DLD1 (cell line): ENCODE data around the gene ST6GALNAC2.

Experiments
- in situ Hi-C: cut with HindIII; loops from 2 replicates; pipeline ENCODE4 v1.10.0; 2017; ENCODE audit warnings: low sequenced_read_pairs

The ST6GALNAC2 gene

DNA sequence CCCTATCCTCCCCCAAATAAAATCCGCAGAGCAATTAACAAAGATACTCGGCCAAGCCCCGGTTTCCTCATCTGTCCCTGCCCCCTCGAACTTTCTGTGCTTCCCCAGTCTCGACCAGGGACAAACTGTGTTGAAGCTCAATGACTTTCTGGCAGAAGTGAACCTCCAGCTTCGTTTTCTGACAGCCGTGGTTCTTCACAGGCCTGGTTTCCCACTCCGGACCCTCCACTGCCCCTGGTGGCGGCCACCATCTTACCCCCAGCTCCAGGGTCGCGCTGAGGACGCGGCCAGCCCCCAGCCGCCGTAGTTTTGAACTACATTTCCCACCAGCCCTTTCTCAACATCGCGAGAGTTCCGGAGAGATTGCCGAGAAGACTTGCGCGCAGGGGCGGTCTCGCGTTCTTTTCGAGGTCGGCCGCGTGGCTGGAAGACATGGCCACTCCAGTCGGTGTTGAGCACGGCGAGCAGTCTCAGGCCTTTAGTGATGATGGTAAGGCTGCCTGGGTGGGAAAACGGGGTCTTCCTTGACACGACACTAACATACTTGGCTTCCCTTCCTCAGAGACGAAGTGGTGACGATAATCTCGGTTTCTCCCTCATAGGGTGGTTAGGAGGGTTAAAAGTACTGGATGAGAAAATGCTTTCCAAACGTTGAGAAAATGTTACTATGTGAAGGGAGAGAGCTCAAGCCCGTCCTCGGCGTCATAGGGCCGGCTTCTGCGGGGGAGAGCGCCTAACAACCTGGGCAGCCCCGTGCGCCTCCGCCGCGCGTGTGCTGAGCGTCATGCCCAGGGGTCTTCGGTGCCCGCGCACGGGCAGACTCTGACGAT lies 28.1 kb downstream of the ST6GALNAC2 start:
- in situ Hi-C loops: no loop called here

GRCh38 chr17:76556765-76557367 lies 28.8 kb downstream of the ST6GALNAC2 start:
- in situ Hi-C loops: no loop called here

GRCh38 chr17:76554131-76554530 lies 31.5 kb downstream of the ST6GALNAC2 start:
- in situ Hi-C loops: no loop called here

DNA sequence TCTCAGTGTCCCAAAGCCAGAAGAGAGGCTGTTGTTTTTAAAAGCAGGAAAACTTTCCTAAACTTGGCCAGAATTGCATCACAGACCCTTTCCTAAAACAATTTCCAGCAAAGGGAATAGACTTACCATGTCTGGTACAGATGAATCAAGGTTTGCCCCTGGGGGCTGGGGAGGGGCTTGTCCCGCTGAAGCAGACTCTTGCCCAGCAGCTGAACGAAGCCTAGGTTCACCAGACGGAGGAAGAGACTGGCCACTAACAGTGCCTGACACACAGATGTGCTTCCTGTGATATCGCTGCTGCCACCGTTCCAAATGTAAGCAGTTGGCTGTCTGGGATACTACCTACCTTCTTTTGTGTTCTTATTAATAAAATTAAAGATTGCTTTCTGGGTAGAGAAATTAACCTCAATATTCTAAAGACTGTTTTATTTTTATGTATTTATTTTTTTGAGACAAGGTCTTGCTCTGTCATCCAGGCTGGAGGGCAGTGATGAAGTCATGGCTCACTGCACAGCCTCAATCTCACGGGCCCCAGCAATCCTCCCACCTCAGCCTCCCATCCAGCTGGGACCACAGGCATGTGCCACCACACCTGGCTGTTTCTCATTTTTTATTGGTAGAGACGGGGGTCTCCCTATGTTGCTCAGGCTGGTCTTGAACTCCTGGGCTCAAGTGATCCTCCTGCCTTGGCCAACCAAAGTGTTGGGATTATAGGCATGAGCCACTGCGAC lies 32.3 kb downstream of the ST6GALNAC2 start:
- in situ Hi-C loops: no loop called here

GRCh38 chr17:76551685-76552084 lies 34.0 kb downstream of the ST6GALNAC2 start:
- in situ Hi-C loops: no loop called here

- in situ Hi-C loops: no loop called here
Measured at GRCh38 chr17:76550712-76551615, 34.7 kb downstream of the ST6GALNAC2 start.

DNA sequence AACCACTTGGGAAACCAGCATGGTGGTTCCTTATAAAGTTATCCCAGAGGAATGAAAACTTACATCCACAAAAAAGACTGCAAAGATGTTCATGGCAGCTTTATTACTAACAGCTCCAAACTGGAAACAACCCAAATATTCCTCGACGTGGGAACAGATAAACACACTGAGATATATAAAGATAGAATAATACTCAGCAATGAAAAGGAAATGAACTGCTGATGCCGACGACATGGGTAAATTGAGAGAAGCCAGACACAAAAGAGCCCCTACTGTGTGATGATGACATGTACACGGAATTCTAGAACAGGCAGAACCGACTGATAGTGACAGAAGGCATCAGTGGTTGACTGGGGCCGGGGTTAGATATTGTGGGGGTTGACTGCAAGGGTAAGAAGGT lies 36.1 kb downstream of the ST6GALNAC2 start:
- in situ Hi-C loops: no loop called here

DNA sequence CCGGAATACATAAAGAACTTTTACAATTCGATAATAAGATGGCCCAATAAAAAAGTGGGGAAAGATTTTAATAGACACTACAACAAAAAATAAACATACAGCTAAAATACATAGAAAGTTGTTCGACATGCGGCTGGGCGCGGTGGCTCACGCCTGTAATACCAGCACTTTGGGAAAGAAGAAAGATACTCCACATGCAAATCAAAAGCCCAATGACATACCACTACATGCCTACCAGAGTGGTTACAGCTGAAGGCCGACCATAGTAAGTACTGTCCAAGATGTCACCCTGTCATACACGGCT lies 36.5 kb downstream of the ST6GALNAC2 start:
- in situ Hi-C loops: no loop called here

GRCh38 chr17:76548378-76549214 lies 37.1 kb downstream of the ST6GALNAC2 start:
- in situ Hi-C loops: no loop called here

DNA sequence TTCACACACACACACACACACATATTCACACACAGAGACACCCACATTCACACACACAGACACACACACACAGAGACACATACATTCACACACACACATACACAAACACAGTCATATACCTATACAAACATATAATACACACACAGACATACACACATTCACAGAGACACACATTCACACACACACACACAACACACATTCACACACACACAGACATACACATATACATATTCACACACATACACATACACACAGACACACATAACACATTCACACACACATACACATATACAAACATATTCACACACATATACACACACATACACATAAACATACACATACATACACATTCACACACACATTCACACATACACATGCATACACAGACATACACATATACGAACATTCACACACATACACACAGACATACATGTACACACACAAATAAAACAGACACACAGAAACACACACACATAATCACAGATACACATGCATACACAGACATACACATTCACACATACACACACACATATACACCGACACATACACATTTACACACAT lies 37.9 kb downstream of the ST6GALNAC2 start:
- in situ Hi-C loops: no loop called here

DNA sequence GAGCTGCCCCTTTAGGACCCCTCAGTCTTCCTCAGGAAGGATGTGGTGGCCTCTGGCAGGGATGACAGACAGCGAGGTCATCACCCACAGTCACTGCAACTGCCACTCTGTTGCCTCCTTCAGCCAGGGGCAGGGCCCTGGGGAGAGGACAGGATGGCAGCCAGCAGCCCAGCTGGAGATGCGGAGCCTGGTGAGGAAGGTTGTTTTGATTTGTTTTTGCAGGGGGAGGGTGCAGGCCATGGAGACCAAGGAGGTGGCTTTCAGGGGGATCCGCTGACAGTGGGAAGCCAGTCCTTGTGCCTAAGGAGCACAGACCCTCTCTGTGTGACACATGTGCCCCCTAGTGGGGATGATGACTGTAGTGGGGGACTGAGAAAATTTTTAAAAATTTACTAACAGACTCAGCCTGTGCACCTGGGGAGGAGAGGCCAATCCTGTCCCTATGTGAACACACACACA lies 38.4 kb downstream of the ST6GALNAC2 start:
- in situ Hi-C loops: no loop called here

GRCh38 chr17:76546556-76547182 lies 39.0 kb downstream of the ST6GALNAC2 start:
- in situ Hi-C loops: no loop called here

- in situ Hi-C loops: no loop called here
Measured at GRCh38 chr17:76545918-76546555, 39.6 kb downstream of the ST6GALNAC2 start.

- in situ Hi-C loops: no loop called here
Measured at GRCh38 chr17:76544546-76545365, 40.9 kb downstream of the ST6GALNAC2 start.

DNA sequence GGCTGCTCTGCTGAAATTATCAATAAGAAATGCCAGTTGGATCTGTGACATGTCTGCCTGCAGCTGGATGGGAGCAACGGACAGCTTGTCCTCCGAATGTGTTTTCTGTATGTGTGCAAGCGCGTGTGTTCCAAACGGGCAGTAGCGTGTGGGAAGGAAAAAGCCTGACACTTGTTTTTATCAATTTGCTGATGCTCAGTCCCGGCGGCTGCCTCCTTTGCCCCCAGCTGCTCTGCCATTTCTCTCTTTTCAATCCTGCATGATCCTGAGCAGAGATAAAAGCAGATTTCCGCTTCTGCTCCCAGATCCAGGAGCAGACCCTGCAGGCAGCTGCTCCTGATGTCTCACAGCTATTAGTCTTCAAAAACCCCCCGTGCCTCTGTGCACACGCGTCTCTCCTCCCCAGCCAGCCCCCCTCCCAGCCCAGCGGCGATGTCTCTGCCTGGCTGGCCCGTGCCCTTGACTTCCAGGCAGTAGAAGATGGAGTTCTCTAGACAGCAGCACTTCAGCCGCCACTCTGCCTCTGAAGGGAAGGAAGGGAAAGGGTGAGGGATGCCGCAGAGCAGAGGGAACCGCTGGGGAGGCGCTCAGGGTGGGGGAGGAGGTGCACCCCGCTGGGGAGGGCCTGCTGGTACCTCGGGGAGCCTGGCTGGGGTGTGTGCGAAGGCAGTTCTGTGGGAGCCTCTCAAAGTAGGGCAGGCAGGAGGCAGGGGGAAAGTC lies 41.7 kb downstream of the ST6GALNAC2 start:
- in situ Hi-C loops: no loop called here

DNA sequence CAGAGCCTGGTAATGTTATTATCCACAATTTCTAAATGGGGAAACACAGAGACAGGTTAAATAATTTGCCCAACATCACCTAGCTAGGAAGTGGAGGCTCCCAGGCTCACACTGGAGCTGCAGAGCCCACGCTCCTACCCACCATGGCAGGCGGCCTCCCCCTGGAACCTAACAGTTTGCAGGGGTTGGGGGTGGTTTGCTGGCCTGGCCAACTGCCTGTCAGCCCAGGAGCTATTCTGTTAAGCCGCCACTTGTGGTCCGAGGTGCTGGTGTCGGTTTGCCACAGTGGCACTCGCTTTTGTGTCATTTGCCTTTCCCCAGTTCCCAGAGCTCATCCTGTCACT lies 42.2 kb downstream of the ST6GALNAC2 start:
- in situ Hi-C loops: no loop called here

GRCh38 chr17:76542984-76543383 lies 42.7 kb downstream of the ST6GALNAC2 start:
- in situ Hi-C loops: no loop called here
